GM11168 (cell line): ENCODE data around the gene SLC24A4.

ENCODE experiments used
- in situ Hi-C: fragments of 300-500 bp; cut with MboI; formaldehyde crosslinking; loops from one replicate; pipeline ENCODE4 v1.12.0; 2022; ENCODE audit warnings: low sequenced_read_pairs; ENCODE audit not compliant: unreplicated experiment

Gene SLC24A4

DNA sequence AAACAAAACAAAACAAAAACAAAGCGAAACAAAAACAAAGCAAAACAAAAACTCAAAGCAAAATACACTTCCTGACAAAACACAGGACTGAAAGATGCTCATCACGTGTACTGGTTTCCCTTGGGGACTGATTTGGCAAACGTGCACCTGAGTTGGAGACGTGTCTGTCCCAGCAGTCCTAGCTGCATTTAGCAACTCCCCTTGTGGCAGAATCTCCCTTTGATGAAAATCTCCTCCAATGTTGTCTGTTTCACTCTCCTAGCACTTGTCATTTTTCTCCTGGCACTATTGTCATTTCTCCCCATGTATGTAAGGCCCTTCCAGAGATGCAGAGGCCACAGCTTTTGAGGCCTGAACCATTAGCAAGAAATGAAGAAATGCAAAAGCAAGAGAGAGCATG lies 6.8 kb upstream of the SLC24A4 start:
- in situ Hi-C loops = no loop called here

DNA sequence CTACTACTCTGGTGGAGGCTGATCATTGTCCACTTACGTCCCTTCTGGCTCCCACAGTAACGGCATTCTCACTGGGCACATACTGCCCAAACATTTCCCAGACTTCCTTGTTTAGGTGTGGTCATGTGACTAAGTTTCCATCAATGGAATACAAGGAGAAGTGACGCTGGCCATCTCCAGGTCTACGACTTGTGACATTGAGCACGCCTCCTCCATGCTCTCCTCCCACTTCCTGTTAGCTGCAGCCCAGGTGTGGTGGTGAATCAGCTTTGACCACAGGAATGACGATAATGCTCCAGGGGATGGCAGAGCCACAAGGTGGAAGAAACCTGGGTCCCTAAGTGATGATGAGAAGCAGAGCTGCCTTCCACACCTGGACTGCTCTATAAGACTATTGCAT lies 6.0 kb upstream of the SLC24A4 start:
- in situ Hi-C loops = no loop called here

DNA sequence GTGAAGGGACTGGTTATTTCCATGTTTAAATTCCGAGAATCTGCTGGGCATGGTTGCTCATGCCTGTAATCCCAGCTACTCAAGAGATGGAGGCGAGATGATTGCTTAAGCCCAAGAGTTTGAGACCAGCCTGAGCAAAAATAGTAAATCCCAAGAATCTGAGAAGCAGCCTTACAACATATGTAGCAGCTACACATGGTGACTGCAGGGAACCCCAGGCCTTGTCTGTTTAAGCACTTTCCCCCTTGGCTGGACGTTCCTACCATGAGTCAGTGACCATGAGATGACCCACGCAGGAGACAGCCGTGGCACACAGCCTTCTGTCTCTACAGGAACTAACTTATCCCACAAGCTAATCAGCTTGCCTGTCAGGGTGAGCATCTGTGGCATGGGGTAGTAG lies 5.5 kb upstream of the SLC24A4 start:
- in situ Hi-C loops = no loop called here

DNA sequence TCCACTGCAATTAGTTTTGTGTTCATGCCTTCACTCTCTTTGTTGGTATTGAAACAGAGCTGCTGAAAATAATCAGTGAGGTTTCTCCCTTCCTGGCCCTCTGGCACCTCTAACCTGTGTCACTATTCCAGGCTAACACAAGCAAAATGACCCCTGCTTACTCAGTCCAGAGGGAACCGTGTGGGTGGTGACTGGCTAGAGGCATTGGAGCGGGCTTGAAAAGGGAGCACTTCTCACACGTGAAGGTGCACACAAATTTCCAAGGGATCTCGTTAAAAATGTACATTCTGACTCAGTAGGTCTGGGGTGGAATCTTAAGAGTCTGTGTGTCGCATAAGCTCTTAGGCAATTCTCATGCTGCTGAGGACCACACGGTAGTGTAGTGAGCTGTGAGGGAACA lies 1.3 kb upstream of the SLC24A4 start:
- in situ Hi-C loops = no loop called here

DNA sequence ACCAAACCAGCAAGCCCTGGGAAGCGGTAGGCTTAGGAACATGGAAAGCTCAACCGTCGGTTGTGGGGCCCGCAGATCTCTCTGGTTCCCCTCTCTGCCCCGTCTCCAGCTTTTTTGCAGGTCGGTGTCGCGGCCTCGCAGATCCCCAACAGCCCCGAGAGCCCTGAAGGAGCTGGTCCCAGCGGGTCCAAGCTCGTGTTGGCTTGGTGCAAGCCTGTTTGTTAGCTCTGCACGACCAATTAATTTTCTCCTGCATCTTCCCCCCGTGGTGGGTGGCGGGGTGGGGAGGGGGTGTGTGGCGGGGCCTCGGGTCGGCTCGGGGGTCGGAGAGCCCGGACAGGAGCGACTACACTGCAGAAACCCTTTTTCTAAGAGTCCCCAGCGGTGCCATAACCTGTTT lies 449 bp upstream of the SLC24A4 start:
- in situ Hi-C loops = no loop called here

DNA sequence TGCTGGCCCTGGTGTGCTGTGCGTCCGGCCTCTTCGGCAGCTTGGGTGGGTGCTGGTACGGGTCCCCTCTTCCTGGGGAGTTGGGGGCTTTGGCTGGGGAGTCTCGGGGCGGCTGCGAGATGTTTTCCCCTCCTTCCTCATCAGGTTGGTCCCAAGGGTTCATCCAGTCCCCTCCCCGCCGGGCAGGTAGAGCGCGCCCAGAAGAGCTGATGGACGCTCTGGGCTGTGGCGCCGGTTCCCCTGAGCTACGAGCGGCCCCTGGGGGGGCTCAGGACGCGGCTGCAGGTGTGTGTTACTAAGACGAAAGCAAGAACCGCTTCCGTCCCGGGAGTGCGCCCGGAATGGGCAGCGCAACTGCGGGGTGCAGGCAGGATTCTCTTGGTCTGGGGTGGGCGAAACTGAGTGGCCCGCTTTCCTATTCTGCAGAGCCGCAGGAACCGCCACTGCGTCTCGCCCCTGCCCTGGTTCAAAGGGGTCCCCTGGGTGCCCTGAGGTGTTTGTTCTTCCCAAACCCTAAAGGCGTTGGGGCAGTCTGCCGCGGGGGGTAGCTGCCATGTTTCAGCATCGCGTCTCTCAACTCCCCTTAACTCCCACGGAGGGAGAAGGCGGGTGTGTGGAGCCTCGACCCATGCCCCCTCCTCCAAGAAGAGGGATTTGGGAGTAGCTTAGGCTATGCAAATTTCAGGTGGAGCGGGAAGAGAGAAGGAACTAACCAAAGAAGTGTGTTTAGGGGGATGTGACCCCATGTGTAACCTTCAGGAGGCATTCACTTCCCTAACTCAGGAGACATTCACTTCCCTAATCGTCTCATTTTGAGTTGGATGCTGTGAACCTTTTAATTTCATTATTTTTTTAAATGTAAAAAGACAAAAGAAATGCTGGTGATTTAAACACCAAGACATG lies 1.2 kb downstream of the SLC24A4 start:
- in situ Hi-C loops = no loop called here

DNA sequence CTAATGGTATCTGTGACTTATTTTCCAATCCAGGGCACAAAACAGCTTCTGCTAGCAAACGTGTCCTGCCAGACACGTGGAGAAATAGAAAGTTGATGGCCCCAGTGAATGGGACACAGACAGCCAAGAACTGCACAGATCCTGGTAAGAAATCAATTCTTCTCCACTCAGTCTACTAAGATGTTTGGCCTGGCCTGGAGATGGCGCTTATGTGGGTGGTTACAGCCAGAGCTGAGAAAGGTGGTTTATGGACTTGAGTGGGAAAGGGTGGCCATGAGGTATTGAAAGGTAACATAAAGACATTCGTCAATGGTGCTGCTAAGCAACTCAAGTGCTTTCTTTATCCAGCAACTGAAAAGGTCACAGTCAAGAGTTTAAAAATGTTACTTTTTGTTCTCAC lies 2.9 kb downstream of the SLC24A4 start:
- in situ Hi-C loops = no loop called here

DNA sequence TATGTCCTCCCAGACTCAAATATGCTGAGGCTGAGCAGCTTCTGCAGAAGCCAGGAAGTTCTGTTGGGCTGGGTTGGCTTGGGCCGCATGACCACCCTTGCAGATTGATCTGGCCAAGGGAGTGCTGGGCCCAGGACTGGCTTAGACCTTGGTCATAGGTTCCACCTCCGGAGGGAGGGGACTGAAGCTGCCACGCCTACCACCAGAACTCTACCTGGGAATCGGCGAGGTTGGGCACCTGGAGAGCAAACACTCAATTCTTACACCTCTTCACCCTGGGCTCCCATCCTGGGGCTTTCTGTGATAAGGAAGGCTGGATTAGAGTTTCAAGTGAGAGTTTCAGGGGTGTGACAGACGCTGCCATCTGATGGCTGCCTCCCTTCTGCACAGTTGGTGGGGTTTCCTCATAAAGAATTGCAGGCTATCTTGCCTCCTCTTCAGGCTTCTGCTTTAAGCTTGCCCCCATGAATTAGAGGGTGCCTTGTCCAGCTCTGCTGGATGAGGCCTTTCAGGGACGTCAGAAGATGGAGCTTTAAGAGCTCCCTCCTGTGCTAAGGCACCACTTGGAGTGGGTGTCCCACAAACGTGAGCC lies 5.8 kb downstream of the SLC24A4 start:
- in situ Hi-C loops = no loop called here

DNA sequence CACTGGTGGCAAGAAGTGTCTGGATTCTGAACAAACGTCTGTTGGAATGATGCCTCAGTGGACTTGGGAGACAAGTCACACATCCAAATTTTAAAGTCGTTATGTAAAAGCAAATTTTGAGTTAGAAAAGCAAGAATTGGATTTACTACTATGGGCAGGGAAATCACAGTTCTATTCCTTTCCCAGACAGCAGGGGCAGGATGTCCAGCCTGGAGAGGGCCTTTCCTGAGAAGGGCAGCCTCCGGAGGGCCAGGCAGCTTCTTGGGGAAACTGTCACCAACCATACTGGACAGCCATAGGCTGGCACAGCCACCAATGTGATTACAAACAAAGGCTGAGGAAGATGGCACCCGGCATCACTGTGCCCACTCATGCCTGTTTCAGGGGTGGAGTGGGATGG lies 11.1 kb downstream of the SLC24A4 start:
- in situ Hi-C loops = no loop called here

DNA sequence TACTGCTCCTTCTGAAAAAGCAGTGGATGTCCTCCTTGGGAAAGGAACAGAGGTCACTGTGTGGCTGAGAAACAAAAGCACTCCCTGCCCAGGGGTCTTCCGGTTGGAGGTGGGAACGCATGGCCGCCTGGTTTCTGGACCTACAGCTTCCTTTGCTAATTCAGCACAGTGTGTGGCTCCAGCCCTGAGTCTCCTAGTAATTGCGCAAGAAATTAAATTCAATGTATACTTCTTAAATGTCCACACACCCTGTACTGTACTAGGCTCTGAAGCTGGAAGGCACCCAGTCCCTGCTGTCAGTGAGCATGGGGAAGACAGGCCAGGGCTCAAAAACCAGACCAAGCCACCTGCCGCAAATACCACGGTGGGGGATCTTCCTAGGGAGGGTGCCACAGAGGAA lies 13.4 kb downstream of the SLC24A4 start:
- in situ Hi-C loops = no loop called here

DNA sequence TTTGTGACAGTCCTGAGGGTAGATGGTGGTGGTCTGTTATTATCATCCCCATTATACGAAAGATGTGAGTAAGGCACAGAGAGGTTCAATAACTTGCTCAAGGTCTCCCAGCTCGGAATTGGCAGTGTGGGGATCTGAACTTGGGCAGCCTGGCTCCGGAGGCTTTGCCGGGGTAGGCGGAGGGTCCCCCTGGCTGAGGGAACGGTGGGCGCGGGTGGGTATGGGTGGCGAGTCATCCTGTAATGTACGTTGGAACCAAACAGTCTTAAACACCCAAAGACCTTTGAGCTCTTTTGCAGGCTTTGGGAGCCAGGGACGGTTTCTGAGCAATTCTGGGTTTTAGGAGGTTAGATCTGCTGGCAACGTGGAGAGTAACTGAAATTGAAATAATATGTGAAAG lies 16.5 kb downstream of the SLC24A4 start:
- in situ Hi-C loops = no loop called here

DNA sequence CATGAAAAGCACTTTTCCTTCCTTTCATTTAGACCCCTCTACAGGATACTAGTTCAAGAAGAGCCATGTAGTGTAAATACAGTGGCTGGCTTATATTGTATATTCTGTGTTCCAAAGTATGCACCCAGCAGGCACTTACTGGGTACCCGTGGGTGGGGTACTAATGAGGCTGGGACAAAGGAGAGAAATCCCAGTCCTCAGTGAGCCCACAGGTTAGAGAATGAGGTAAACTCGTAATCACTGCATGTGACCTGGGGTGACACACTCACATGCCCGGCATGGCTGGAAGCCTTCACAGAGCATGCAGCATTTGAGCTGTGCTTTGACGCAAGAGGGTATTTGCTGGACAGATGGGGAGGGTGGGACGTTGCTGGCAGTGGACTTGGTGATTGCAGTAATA lies 17.1 kb downstream of the SLC24A4 start:
- in situ Hi-C loops = no loop called here

DNA sequence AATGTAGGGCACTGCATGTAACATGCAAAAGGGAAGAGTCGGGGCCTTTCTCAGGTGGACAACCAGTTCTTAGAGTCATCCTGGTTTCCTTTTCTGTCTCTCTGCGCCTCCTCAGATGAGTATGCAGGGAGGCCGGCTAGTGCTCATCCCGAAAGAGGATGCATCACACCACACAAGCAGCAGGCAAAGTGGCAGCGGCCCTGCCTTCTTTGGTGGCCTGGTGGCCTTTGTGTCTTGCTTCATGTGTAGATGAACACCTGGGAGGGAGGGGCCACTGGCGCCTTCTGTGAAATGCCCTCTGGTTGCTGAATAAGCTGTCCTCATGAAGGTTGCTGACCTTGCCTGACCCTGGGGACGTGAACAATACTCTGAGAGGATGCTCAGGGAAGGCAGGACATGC lies 18.0 kb downstream of the SLC24A4 start:
- in situ Hi-C loops = no loop called here

DNA sequence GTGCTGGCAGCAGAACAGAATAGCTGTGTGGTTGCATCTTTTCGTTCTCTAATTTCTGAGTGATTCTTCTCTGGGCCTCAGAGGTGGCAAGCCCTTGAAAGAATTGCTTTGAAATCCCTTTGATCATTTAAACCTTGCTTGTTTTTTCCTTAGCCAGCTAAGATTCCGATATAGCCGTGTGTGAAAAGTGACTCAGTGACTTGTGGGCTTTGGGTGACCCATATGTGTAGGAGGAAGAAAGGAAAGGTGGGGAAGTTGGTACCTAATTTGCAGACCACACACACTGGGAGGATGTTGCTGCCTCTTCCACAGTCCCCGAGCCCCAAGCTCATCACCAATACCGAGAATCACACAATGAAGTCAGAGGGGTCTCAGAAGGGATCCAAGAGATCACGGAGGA lies 18.8 kb downstream of the SLC24A4 start:
- in situ Hi-C loops = no loop called here

DNA sequence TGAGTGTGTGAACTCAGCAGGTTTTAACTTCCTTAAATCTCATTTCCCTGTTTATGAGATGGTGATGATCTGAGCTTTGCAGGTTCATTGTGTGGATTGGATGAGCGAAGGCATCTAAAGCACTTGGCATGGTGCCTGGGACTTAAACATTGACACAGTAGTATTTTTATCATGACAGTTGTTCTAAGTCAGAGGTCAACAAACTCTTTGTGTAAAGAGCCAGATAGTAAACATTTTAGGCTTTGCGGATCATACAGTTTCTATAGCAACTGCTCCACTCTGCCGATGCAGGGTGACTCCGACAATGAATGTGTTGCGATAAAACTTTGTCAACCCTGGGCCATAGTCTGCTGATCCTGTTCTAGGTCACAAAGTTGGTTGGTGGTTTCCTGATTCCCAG lies 25.2 kb downstream of the SLC24A4 start:
- in situ Hi-C loops = no loop called here

DNA sequence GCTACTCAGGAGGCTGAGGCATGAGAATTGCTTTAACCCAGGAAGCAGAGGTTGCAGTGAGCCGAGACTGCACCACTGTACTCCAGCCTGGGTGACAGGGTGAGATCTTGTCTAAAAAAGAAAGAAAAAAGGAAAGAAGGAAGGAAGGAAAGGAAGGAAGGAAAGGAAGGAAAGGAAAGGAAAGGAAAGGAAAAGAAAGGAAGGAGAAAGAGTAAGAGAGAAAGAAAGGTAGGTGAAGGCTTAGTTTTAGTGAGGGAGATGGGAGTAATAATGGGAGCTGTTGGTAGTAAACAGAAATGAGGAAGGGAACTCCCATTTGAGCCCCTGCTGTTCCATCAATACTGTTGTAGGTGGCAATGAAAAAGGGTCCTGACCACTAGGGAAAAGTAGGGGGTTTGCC lies 28.8 kb downstream of the SLC24A4 start:
- in situ Hi-C loops = no loop called here

DNA sequence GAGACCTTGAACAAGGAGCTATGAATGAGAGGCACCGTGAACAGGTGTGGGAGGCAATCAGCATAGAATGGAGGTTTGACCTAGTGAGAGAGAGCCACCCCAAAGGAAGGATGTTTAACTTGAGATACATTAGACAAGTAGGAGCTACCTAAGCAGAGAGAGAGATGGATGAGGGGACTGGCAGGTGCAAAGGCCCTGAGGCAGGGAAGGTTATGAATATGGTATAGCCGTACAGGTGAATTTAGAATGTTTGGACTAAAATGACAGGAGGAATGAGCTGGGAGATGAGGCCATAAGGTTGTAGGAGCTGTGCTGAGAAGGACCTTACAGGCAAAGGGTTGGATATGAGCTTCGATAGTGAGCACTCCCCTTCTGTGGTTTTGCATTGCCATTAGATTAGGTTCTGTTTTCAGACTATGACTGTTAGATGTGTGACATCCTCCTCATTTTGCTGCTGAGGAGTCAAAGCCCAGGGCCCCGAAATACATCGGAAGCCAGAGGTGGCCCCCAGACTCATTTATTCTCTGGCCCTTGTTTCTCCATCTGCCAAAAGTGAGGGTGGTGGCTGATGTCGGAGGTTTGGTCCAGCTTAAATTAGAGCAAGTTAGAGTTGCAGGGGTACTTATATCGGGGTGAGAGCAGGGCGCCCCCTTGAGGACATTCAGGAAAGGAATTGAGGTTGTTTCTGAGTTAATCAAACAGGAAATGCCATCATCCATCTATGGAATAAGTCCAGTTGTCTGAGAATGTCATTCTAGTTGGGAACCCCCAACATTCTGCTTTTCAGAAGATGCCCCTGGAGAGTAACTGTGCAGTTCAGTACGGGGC lies 29.4 kb downstream of the SLC24A4 start:
- in situ Hi-C loops = no loop called here

DNA sequence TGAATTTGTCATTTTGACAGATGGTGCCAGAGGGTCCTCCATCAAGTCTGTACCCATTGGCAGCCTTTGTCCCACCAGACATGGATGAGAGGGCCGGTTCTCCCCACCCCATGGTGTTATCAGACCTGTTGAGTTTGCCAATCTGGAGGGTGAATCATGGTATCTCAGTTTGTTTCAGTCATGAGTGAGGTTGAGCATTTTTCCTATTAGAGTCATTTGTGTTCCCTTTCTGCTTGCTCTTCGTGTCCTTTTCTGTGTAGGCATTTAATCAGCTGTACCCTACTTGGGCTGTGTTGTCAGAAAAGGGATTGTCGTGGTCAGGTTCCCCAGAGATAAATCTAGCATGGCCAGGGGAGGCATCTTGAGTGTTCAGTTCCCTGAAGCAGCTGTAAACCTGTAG lies 30.5 kb downstream of the SLC24A4 start:
- in situ Hi-C loops = no loop called here

DNA sequence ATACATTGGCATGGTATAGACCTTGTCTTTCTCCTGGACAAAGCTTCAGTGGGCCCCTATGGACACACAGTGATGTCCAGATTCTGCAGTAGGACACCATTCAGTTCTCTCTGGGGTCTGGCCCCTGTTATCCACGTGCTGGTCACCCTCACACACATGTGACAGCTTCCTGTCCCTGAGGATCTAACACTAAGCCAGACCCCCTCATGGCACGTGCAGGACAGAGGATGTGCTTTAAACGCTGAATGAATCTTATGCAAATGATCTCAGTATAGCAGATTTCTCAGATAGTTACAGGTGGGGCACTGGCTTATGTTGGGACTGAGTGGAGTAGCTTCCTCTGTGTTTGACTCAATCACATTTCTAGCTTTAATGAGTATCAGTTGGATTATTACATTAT lies 33.7 kb downstream of the SLC24A4 start:
- in situ Hi-C loops = no loop called here

DNA sequence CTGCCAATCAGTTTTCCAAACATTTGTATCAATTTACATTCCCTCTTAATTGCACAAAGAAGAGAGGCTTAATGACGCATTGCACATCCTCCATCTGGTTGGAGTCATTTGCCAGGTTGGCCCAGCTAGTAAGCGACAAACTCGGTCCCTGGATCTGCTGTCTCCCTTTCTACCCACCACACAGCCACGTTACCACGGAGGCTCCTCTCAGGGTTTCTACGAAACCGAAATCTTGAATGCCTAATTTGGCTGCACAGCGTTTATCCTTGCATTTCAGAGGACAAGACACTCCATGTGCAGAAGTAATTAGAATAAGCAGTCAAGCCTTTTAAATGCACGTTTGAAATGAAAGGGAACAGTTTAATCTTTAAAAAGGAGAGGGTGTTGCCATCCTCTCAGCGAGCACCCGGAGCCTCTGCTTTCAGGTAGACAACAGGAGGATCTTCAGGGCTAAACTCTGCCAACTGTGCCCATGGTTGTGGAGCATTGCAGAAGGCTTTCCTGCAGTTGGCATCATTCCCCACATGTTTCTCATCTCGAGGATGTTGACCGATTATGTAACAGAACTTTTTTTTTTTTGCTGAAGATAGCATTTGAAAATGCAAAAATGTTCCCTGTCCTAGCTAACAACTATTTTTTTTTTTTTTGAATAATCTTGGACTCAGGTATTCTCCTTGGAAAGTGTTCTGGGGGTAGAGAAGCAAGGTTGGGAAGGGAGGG lies 37.8 kb downstream of the SLC24A4 start:
- in situ Hi-C loops = no loop called here
